Activated T-cell treated with anti-CD3 and anti-CD28 coated beads, Interleukin-2, amount 50 U/mL, for 48 hours (primary cell): ENCODE results near the gene NBAS.

Experiments used
- DNase-seq, 2 experiments: peaks; one replicate each; pipeline ENCODE4 v3.0.0-alpha.2; 2020

Gene NBAS

DNA sequence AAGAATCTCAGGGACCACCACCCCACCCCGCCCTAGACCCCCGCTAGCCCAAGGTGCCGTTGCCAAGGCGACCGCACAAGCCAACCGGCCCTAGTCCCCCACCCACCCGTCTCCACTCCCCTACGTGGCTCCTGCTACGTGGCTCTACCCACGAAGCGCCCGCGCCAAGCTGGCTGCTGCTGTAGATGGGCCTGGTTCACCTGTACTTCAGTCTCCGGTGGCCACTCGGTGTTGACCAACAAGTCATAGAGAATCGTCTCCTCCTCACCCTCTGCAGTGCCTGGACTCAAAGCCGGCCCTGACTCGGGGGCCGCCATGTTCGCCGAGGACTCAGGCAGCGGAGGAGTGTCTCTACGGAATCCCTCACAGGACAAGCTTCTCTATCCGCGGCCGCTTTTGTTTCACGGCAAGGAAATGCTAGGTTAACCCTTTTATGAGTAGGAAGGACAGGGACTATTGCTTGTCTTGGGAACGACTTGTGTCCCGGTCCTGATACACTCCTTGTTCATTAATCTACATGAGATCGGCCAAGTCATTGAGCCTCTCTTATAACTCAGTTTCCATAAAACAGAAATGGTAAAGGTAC, at the start of gene NBAS:
NBAS (minus strand) TSS at position 347 of the 586 bp plus-strand sequence; CDS start at position 317, 30 bp downstream.
- DNase-seq = peak; percentile 86

DNA sequence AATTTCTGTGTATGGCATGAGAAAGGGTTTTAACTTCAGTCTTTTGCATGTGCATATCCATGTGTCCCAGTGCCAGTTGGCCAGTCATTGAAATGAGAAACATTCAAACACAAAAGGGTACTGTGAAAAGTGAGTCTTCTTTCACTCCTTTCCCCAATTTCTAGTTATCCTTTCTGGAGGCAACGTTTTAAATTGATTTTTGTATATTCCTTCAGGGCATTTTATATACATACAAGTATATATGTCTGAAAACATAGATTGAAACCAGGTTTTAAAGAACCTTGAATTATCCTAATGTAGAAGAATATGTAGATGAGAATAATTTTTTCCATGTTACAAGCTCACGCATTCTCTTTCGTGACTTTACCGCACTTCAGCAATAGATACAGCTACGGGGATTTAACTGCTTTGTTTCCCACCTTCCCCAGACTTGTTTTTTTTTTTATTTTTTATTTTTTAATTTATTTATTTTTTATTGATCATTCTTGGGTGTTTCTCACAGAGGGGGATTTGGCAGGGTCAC, 49.4 kb upstream of the NBAS start:
- no peak for DNase-seq

- no peak for DNase-seq
These were observed 48.4 kb upstream of the NBAS start for GRCh38 chr2:15609341-15610042.

GRCh38 chr2:15608392-15608761, 47.2 kb upstream of the NBAS start:
- no peak for DNase-seq

DNA sequence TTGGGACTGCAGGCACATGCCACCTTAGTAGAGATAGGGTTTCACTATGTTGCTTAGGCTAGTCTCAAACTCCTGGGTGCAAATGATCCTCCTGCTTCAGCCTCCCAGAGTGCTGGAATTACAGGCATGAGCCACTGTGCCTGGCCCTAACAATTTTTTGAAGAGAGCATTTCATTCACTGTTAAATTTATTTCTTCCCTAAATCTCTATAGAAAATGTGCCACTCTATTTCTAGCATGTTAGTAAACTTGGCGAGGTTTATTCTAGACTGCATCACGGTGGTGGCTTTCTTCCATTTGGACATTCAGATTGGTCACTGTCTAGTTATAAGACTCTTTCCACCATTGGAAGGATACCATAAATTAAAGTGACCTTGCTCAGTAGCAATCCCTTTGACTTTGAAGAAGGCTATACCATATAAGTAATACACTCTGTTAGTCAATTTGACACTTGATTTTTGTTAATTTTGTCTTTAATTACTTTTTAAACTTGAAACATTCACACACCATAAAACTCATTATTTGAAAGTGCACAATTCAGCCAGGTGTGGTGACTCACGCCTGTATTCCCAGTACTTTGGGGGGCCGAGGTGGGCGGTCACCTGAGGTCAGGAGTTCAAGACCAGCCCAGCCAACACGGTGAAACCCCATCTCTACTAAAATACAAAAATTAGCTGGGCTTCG, 46.7 kb upstream of the NBAS start:
- no peak for DNase-seq

DNA sequence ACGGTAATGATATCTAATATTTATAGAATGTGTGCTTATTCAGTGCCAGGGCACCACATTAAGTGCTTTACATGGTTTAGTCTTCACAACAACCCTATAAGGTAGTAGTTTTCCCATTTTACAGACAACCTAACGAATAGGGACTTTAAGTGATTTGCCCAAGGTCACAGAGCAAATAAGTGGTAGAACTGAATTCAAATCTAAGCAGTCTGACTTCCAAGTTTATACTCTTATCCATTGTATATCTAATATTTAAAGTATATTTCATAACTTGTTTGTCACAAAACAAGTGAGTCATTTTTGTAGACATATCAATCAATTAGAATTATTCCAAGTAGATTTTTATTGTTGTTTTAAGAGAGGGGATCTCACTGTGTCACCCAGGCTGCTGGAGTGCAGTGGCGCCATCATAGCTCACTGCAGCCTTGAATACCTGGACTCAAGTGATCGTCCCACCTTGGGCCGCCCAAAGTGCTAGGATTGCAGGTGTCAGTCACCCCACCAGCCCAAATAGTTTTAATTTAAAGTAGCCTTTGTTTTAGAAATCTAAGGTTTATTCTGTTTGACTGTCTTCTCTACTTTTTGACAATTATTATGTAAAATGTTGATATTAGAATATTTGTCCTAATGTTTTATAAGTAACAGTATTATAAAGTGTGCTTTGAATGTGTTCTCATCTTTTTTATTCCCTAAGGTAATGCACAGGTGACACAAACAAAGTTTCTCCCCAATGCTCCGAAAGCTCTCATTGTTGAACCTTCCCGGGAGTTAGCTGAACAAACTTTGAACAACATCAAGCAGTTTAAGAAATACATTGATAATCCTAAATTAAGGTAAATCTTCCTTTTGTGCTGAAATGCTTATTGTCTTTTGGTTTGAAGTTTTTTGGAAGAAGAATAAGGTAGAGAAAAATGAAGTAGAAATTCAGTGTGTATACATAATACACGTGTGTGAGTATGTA, 45.6 kb upstream of the NBAS start:
- DNase-seq = no peak

DNA sequence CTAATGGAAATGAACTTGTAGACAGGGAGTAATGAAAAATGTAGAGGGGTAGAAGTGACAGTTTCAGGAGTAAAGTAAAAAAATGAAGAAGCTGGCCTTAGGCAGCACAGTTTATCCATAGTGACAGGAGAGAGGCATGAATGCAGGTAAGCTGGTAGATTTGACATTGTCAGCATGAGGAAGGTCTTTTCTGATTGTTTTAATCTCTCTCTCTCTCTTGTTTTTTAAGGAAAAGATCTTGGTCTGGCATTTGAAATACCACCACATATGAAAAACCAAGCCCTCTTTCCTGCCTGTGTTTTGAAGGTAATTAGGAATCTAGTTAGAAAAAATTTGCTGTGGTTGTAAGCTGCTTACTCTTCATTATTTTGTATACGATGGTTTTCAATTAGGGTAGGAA, 44.6 kb upstream of the NBAS start:
- DNase-seq = no peak

DNA sequence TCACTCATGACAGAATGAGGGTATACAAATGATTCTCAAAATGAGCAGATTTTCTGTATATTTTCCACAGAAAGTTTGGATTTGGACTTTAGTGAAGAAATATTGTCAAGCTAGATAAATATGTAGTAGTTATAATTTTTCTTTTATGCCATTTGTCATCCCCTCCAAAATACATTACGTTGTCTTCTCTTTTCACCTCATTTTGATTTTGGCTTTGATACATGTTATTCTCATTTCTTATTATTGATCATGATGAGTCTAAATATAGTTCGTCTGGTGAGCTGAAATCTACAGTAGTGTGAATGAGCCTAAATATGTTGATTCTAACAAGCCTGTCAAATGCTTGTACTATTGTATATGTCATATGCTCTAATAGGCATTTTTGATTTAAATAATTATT, 42.8 kb upstream of the NBAS start:
- no peak for DNase-seq

GRCh38 chr2:15603044-15603765, 42.1 kb upstream of the NBAS start:
- no peak for DNase-seq

DNA sequence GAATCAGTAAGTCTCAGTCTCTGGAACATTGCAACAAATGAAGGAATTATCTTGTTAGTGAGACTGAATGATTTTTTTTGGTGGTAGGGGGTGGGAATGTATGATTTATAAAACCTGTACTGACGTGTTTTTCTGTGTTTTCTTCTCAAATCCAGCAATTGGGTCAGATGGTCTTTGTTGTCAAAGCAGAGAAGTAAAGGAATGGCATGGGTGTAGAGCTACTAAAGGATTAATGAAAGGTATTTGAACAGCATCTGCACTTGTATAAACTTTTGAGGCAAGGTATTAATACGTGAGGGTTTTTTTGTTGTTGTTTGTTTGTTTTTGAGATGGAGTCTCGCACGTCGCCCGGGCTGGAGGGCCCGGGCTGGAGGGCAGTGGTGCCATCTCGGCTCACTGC, 41.3 kb upstream of the NBAS start:
- no peak for DNase-seq

DNA sequence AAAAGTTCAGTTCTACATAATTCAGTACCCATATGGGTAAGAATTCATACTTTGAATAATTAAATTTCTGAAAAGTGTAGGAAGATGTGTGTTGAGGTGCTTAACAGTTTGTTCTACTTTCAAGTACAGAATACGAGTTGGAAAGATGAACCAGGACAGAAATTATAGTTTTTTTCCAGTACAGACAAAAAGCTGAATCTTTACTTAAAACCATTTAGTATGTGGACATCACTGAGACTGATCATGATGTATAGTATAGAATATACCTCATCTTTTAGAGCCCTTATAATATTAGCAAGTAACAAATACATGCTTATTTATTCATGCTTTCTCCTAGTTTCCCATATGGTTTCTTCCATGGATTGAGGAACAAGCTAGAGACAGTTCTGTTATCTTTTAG, 40.5 kb upstream of the NBAS start:
- no peak for DNase-seq

DNA sequence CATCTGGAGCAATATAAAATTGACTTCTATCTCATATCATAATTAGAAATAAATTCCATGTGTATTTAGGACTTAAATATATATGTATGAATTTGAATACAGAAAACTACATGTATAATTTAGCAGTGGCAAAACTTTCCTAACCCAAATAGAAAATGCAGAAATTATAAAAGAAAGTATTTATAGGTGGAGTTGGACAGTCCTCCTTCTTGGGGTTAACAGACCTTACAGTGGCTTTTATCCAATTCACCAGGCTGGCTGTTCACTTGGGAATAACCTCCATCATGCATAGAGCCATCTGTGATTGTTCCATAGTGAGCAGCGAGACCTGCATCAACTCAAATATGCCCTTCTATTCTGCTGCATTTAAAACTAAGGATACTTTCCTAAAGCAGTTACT, 38.9 kb upstream of the NBAS start:
- no peak for DNase-seq

DNA sequence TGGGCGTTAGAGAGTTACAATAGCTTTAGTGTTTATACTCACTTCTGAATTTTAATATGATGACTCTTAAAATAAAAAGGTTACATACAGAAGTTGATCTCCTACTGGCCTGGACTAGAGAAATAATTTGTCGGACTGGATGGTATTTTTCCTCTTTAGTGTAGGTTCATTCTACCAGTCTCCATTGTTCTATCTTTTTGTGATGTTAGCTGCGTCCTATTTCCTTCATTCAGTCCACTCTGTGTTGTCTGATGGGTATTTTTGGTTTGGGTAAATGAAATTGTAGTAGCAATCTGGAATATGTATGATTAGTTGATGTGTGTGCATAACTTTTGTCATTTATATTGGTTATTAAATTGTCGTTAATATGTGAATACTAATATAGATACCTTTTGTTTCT, 35.8 kb upstream of the NBAS start:
- DNase-seq = no peak

GRCh38 chr2:15596350-15596749, 35.2 kb upstream of the NBAS start:
- DNase-seq = no peak

GRCh38 chr2:15595936-15596335, 34.8 kb upstream of the NBAS start:
- no peak for DNase-seq

DNA sequence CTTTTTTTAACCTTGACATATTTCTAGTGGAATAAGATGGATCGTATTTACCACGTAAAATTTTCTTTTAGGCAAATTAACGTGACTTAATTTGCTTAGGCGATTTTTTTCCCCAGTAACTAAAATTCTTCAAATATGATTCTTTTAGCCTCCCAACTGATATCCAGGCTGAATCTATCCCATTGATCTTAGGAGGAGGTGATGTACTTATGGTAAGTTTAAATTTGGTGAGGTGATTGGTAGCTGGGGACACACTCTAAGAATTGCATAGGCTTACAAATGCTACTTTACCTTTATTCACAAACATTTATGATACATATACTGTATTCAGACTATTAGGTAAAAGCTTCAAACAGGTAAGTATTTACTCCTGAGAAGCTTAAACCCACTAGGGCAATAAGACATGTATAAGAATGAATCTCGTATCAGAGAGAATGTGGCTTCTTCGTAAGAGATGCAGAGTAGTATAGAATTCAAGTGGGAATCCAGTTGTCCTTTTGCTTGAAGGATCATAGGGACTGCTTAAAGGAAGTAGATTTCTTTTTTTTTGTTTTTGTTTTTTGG, 34.3 kb upstream of the NBAS start:
- no peak for DNase-seq

DNA sequence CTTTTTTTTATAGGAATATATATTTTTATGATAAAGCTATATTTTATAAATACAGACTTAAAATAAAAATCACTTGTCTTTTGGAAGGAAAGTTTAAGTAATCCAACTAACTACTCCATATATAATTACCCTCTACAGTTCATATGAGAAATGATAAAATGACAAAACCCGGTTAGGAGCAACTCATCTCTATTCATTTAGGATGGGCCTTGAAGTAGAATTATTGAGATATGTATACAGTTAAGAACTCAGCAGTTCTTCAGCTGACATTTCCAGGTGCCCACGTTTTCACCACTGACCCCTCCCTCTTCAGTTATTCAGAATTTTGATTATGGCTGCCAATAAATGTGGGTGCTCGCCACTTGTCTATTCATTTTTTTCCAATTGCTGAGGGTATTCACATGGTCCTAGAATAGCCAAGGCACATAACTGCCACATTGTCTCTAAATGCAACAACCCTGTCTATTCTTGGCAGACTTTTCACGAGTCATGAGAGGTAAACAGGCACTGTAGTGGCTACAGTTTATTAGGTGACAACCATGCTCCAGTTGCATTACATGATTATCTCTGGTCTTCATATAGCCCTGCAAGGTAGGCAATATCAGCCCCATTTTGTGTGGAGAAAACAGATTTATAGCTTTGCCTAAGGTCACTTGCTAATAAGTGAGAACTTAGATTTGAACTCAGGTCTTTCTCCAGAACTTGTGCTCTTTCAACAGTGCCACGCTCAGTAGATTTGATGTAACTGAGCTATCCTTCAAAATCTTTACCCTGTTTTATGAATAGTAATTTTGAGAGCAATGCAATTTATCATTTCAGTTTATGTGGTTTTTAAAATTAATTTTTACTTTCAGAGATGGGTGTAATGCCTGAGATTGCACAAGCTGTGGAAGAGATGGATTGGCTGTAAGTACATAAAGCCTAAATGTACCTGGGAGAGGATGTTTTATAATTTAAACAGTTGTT, 33.4 kb upstream of the NBAS start:
- no peak for DNase-seq

- no peak for DNase-seq
These were observed 32.2 kb upstream of the NBAS start for GRCh38 chr2:15593327-15593705.

DNA sequence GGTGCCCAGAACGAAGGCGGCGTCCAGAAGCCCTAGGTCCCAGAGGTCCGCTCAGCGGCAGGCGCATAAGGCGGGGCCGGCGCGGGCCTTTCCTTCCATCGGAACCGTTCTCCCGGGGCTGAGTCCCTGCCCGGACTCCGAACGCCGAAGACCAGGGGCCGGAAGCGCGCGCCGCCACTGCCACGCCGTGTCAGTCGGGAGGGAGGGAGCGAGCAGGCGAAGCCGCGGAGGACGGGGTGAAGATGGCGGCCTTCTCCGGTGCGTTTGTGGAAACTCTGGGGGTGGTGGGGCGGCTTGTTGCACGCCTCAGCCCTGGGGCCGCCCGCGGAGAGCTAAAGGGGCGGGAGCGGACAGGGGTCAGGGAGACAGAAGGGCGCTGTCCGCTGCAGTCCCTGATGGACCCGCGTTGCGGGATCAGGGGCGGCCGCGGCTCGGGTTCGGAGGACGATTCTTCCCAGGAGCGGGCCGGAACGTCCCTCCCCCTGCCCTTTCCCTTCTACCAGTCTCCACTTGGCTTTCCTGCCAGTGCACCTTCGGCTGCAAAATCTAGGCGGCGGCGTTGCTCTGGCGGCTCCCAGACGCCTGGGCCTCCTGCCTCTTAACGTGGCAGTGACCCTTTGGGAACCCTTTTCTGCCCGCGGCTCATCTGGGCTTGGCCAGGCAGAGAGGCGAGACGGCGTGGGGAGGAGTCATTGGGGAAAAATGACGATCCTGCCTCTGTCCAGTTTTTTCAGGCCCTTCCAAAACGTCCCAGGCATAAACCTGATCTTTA, 30.7 kb upstream of the NBAS start, which contains the start of gene DDX1:
DDX1 (plus strand) TSS at position 177 of the 772 bp plus-strand sequence; CDS start at position 243, 66 bp downstream.
- peak; percentile 91 to 93 for DNase-seq

DNA sequence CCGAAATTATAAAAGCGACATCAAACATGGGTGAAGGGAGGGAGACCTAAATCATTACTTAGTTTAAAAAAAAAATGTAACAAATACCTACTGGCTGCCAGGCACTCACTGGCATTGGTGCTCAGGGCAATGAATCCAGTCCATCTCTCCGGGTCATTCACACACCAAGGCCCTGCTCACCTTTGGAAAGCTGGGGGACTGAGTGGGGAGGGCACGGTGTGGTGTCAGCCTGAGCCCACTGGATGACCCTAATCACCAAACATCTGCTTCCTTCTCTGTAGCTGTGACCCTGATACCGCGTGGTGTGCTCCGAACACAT, 30.2 kb upstream of the NBAS start:
- no peak for DNase-seq
